Measurements from ENCODE around the gene ZFYVE27. TPM values are rescaled to one million over a fixed set of nuclear protein-coding genes. Genes with fewer than 3 reads are reported as not detected.

ZFYVE27 gene
- total RNA-seq, 3 donors from 2014 or later: 26.9 to 37.6 (median 29.2) TPM

- Histone ChIP-seq H3K27ac (no peak overlapping the region), H3K36me3 (no peaks in the 10 kb centered on the region), H3K9me3 (no peaks in the 10 kb centered on the region), H3K4me1 (peaks cover 0 to 3% of the 10 kb centered on the region in 2 donors), H3K4me3 (no peak overlapping the region), H3K27me3 (no peaks in the 10 kb centered on the region)
- no peak for TF ChIP-seq POLR2A (IDR thresholded peaks at IDR 0.05)
- no peak for TF ChIP-seq POLR2AphosphoS5 (IDR thresholded peaks at IDR 0.05)
- TF ChIP-seq CTCF (IDR thresholded peaks at IDR 0.05): no peak
- DNase-seq (ENCODE audit: low spot score in 2 of 2): no peak
- intact Hi-C loops (cut with DNase I; ENCODE audit: low total_unique reads): no loop called here
These were observed 3.7 kb downstream of the ZFYVE27 start for GRCh38 chr10:97740613-97741012.

GRCh38 chr10:97743169-97743943 lies 6.4 kb downstream of the ZFYVE27 start:
- intact Hi-C loops (cut with DNase I; ENCODE audit: low total_unique reads): no loop called here
- no peak overlapping the region for H3K27ac ChIP-seq
- no peaks in the 10 kb centered on the region for H3K36me3 ChIP-seq
- no peak overlapping the region for H3K4me3 ChIP-seq
- no peaks in the 10 kb centered on the region for H3K27me3 ChIP-seq
- DNase-seq (ENCODE audit: low spot score in 2 of 2): no peak
- peaks cover 0 to 2% of the 10 kb centered on the region in 2 donors for H3K4me1 ChIP-seq
- no peaks in the 10 kb centered on the region for H3K9me3 ChIP-seq
- TF ChIP-seq POLR2A (IDR thresholded peaks at IDR 0.05) (no peak), CTCF (IDR thresholded peaks at IDR 0.05) (no peak), POLR2AphosphoS5 (IDR thresholded peaks at IDR 0.05) (no peak)

GRCh38 chr10:97744405-97745035 lies 7.6 kb downstream of the ZFYVE27 start:
- Histone ChIP-seq H3K4me3 (no peak overlapping the region), H3K27me3 (no peaks in the 10 kb centered on the region), H3K27ac (no peak overlapping the region), H3K9me3 (no peaks in the 10 kb centered on the region), H3K36me3 (no peaks in the 10 kb centered on the region), H3K4me1 (no peaks in the 10 kb centered on the region)
- intact Hi-C loops (cut with DNase I; ENCODE audit: low total_unique reads): no loop called here
- no peak for DNase-seq (ENCODE audit: low spot score in 2 of 2)
- TF ChIP-seq POLR2A (IDR thresholded peaks at IDR 0.05): no peak
- TF ChIP-seq CTCF (IDR thresholded peaks at IDR 0.05): no peak
- TF ChIP-seq POLR2AphosphoS5 (IDR thresholded peaks at IDR 0.05): no peak

GRCh38 chr10:97747573-97747972 lies 10.6 kb downstream of the ZFYVE27 start:
- no peaks in the 10 kb centered on the region for H3K4me1 ChIP-seq
- intact Hi-C loops (cut with DNase I; ENCODE audit: low total_unique reads): no loop called here
- H3K27me3 ChIP-seq: no peaks in the 10 kb centered on the region
- no peak overlapping the region for H3K4me3 ChIP-seq
- no peak overlapping the region for H3K27ac ChIP-seq
- TF ChIP-seq POLR2A (IDR thresholded peaks at IDR 0.05) (no peak), CTCF (IDR thresholded peaks at IDR 0.05) (no peak), POLR2AphosphoS5 (IDR thresholded peaks at IDR 0.05) (no peak)
- H3K9me3 ChIP-seq: no peaks in the 10 kb centered on the region
- DNase-seq (ENCODE audit: low spot score in 2 of 2): no peak
- H3K36me3 ChIP-seq: no peaks in the 10 kb centered on the region

GRCh38 chr10:97748116-97748515 lies 11.2 kb downstream of the ZFYVE27 start:
- no peak for DNase-seq (ENCODE audit: low spot score in 2 of 2)
- Histone ChIP-seq H3K36me3 (no peaks in the 10 kb centered on the region), H3K9me3 (no peaks in the 10 kb centered on the region), H3K4me3 (no peak overlapping the region), H3K27me3 (no peaks in the 10 kb centered on the region), H3K27ac (no peak overlapping the region), H3K4me1 (no peaks in the 10 kb centered on the region)
- TF ChIP-seq POLR2AphosphoS5 (IDR thresholded peaks at IDR 0.05): no peak
- no peak for TF ChIP-seq POLR2A (IDR thresholded peaks at IDR 0.05)
- no peak for TF ChIP-seq CTCF (IDR thresholded peaks at IDR 0.05)
- intact Hi-C loops (cut with DNase I; ENCODE audit: low total_unique reads): no loop called here
